SK-N-SH (cell line): ENCODE measurements around the gene SMPD4. TPM values are rescaled to one million over a fixed set of nuclear protein-coding genes. Genes with fewer than 3 reads are reported as not detected.
"Not testable (repeated sequence)": the region's sequence is repeated elsewhere in the genome, so short reads cannot be mapped to it uniquely, and the experiment has no call there.

Experiments
- CTCF ChIA-PET: fragments of 300-600, 350-600 bp; formaldehyde crosslinking; extraction: SDS; loops from one replicate; lab custom pipeline; 2021; lab: Yijun Ruan, JAX
- POLR2A ChIA-PET: fragments of 350-600 bp; sonication (Branson Sonifier 250); formaldehyde crosslinking; extraction: SDS; loops from one replicate; lab custom pipeline; 2020; ENCODE audit warnings: antibody characterized with exemption, inconsistent platforms; lab: Yijun Ruan, JAX
- DNase-seq: peaks from one replicate; pipeline ENCODE4 v3.0.0; 2012
- H2AFZ ChIP-seq: fragments of 200-600 bp; sonication (generic); 2 replicates; pipeline ENCODE4 v1.8.1; 2016; ENCODE audit warnings: antibody characterized with exemption, mild to moderate bottlenecking, low read depth
- H3F3A ChIP-seq: fragments of 200-600 bp; sonication (generic); replicated peaks from 2 replicates; pipeline ENCODE3; 2016; ENCODE audit warnings: antibody characterized with exemption, mild to moderate bottlenecking; ENCODE audit not compliant: insufficient read depth
- H3K27ac ChIP-seq, 2 experiments: fragments of 200-500 bp in 1 of 2; fragments of 200-600 bp in 1 of 2; sonication (Bioruptor generic) in 1 of 2; sonication (generic), shearing (Covaris generic) in 1 of 2; 2 replicates each; pipeline versions ENCODE4 v1.5.1 to v1.6.1; 2014 to 2016; ENCODE audit warnings: low read depth in 2 of 2, inconsistent platforms in 1 of 2, low read length in 1 of 2, mild to moderate bottlenecking in 1 of 2, mixed read lengths in 1 of 2
- H3K27me3 ChIP-seq: fragments of 200-600 bp; sonication (generic), shearing (Covaris generic); 2 replicates; pipeline ENCODE4 v1.6.1; 2016; ENCODE audit warnings: mixed run types; ENCODE audit not compliant: insufficient read depth
- H3K36me3 ChIP-seq, 2 experiments: fragments of 200-500 bp in 1 of 2; fragments of 200-600 bp in 1 of 2; sonication (Bioruptor generic) in 1 of 2; sonication (generic) in 1 of 2; replicated peaks in 1 of 2; 2 replicates each; pipeline versions ENCODE3 to v1.5.1; 2014 to 2016; ENCODE audit warnings: low read length in 1 of 2, mild to moderate bottlenecking in 1 of 2; ENCODE audit not compliant: insufficient read depth in 2 of 2, control insufficient read depth in 1 of 2
- H3K4me1 ChIP-seq, 2 experiments: fragments of 200-500 bp in 1 of 2; fragments of 200-600 bp in 1 of 2; sonication (Bioruptor generic) in 1 of 2; sonication (generic), shearing (Covaris generic) in 1 of 2; 2 replicates each; pipeline versions ENCODE4 v1.5.1 to v1.6.1; 2014 to 2016; ENCODE audit warnings: low read depth in 1 of 2, low read length in 1 of 2, mixed run types in 1 of 2; ENCODE audit not compliant: insufficient read depth in 2 of 2, control insufficient read depth in 1 of 2
- H3K4me2 ChIP-seq: fragments of 200-600 bp; sonication (generic), shearing (Covaris generic); 2 replicates; pipeline ENCODE4 v1.6.1; 2017; ENCODE audit warnings: mixed run types
- H3K4me3 ChIP-seq, 2 experiments: fragments of 200-500 bp in 1 of 2; fragments of 200-600 bp in 1 of 2; sonication (Bioruptor generic) in 1 of 2; sonication (generic), shearing (Covaris generic) in 1 of 2; 2 replicates each; pipeline versions ENCODE4 v1.5.1 to v1.8.1; 2014 to 2016; ENCODE audit warnings: low read depth in 2 of 2, inconsistent platforms in 1 of 2, low read length in 1 of 2, mild to moderate bottlenecking in 1 of 2, mixed read lengths in 1 of 2, moderate library complexity in 1 of 2
- H3K79me2 ChIP-seq: fragments of 200-600 bp; sonication (generic); 2 replicates; pipeline ENCODE4 v1.8.1; 2017; ENCODE audit warnings: mild to moderate bottlenecking; ENCODE audit not compliant: insufficient read depth
- H3K9ac ChIP-seq: fragments of 200-600 bp; sonication (generic); 2 replicates; pipeline ENCODE4 v1.6.1; 2017; ENCODE audit warnings: mixed run types
- H3K9me2 ChIP-seq: fragments of 200-600 bp; sonication (generic); 2 replicates; pipeline ENCODE4 v1.6.1; 2017; ENCODE audit warnings: mixed run types
- H3K9me3 ChIP-seq: fragments of 200-600 bp; sonication (generic); 2 replicates; pipeline ENCODE4 v1.6.1; 2017; ENCODE audit warnings: mixed run types, mild to moderate bottlenecking, moderate library complexity
- H4K20me1 ChIP-seq: fragments of 200-600 bp; sonication (generic); 2 replicates; pipeline ENCODE4 v1.6.1; 2017; ENCODE audit warnings: mild to moderate bottlenecking, mixed run types; ENCODE audit not compliant: insufficient read depth
- EZH2phosphoT487 ChIP-seq: fragments of 200-600 bp; sonication (generic); IDR thresholded peaks from 2 replicates; pipeline ENCODE4 v1.6.1; 2017; ENCODE audit warnings: low read depth, mixed run types, mild to moderate bottlenecking, antibody characterized with exemption, moderate library complexity, borderline replicate concordance
- FOSL2 ChIP-seq: IDR thresholded peaks from 2 replicates; pipeline ENCODE4 v1.4.0; 2012; ENCODE audit warnings: low read depth, mild to moderate bottlenecking, moderate library complexity, borderline replicate concordance
- FOXJ3 ChIP-seq: sonication (generic); formaldehyde crosslinking; IDR thresholded peaks from 2 replicates; pipeline ENCODE4 v1.5.1; 2020; ENCODE audit warnings: mild to moderate bottlenecking, missing genetic modification reagents
- GABPA ChIP-seq: IDR thresholded peaks from 2 replicates; pipeline ENCODE4 v1.4.0; 2012; ENCODE audit warnings: low read depth, mild to moderate bottlenecking
- GATA2 ChIP-seq: sonication (generic); formaldehyde crosslinking; IDR thresholded peaks from 2 replicates; pipeline ENCODE4 v1.5.0; 2020; ENCODE audit warnings: mild to moderate bottlenecking, missing genetic modification reagents
- JUND ChIP-seq: IDR thresholded peaks from 2 replicates; pipeline ENCODE4 v1.4.0; 2012
- MEF2A ChIP-seq: IDR thresholded peaks from 2 replicates; pipeline ENCODE4 v1.4.0; 2012; ENCODE audit warnings: low read depth, borderline replicate concordance
- NFIC ChIP-seq: IDR thresholded peaks from 2 replicates; pipeline ENCODE4 v1.4.0; 2012; ENCODE audit warnings: borderline replicate concordance
- NRF1 ChIP-seq: IDR thresholded peaks from 2 replicates; pipeline ENCODE4 v1.6.1; 2012; ENCODE audit warnings: low read depth, mild to moderate bottlenecking, low read length
- POLR2AphosphoS5 ChIP-seq: IDR thresholded peaks from 2 replicates; pipeline ENCODE4 v1.6.1; 2012; ENCODE audit warnings: low read depth, low read length
- SIN3A ChIP-seq: IDR thresholded peaks from 2 replicates; pipeline ENCODE4 v1.6.1; 2012; ENCODE audit warnings: low read depth, mild to moderate bottlenecking, low read length, moderate library complexity, borderline replicate concordance
- TAF1 ChIP-seq: IDR thresholded peaks from 2 replicates; pipeline ENCODE4 v1.6.1; 2012; ENCODE audit warnings: low read depth, mild to moderate bottlenecking, low read length, moderate library complexity, borderline replicate concordance
- TCF12 ChIP-seq: IDR thresholded peaks from 2 replicates; pipeline ENCODE4 v1.4.0; 2012
- YY1 ChIP-seq: IDR thresholded peaks from 2 replicates; pipeline ENCODE4 v1.4.0; 2012; ENCODE audit warnings: low read depth, mild to moderate bottlenecking
- WGBS: methylation state at CpG from one replicate; pipeline ENCODE4 v1.1.6; 2017; ENCODE audit warnings: low lambda C conversion rate; 5-methylcytosine and 5-hydroxymethylcytosine counted together
- polyA plus RNA-seq, 3 experiments: library from polyadenylated mRNA; depleted of rRNA; stranded (reverse); fragments of >200 nt; gene quantifications; 2 replicates each; pipeline ENCODE4 v1.2.3, GENCODE V29; 2012
- TF ChIP-seq, protein P1 (sequence below): IDR thresholded peaks from 2 replicates; pipeline ENCODE4 v1.6.1; 2012; ENCODE audit warnings: mild to moderate bottlenecking, low read depth, low read length, moderate library complexity
- TF ChIP-seq, protein P2 (sequence below): IDR thresholded peaks from 2 replicates; pipeline ENCODE4 v1.4.0; 2012; ENCODE audit warnings: low read depth, borderline replicate concordance
- TF ChIP-seq, protein P3 (sequence below): fragments of 150-350 bp; IDR thresholded peaks from 2 replicates; pipeline ENCODE4 v1.6.1; 2017; ENCODE audit warnings: antibody characterized with exemption, low read length, low read depth, borderline replicate concordance
- TF ChIP-seq, protein P4 (sequence below): fragments of 200-600 bp; sonication (generic); IDR thresholded peaks from 2 replicates; pipeline ENCODE4 v1.6.1; 2017; ENCODE audit warnings: antibody characterized with exemption, mild to moderate bottlenecking, moderate library complexity

Gene SMPD4
- polyA plus RNA-seq, 1 of the 3 experiments (the other 2 are of a cell fraction): 43.0 TPM

DNA sequence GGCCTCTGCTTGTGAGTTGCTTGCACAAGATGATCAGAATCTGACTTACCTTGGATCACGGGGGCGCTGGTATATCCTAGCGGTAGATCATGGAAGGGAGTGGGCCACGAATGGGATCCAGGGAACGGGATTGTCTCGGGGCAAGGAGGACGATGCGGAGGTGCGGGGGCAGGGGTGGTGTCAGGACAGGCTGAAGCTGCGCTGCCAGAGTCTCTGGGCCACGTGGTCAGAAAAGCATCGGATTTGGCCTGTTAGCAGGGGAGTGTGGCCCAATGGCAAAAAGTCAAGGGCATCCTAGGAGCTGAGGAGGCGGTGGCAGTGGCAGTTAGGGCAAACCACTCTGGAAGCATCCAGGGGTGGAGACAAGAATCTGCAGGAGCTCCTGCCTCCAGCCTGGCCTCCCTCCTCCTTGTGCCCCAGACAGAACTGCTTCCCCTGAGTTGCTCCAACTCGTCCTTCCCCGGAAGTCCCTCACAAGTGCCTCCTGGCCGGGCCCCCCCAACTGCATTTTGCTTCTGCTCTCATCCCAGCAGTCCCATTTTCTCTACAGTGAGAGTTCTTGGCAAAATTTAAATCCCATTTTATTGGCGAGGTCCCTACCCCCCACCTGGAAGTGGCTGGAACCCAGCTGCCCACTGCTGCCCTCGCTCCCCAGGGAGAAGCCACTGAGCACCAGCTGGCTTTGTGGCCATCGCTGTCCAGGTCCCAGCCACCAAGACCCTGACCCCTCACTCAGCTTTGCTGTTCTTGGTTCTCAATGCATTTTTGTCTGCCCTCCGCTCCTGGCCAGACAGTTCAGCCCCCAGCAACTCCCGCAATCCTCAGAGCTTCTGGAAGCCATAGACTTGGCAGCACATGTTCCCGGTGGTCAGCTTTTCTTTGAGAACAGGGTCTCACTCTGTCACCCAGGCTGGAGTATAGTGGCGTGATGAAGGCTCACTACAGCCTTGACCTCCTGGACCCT is 30.9 kb downstream of the SMPD4 start:
- DNase-seq: no peak
- H2AFZ ChIP-seq: no peak overlapping the region
- no peak overlapping the region for H3K9ac ChIP-seq
- H3K79me2 ChIP-seq: no peaks in the 10 kb centered on the region
- no peaks in the 10 kb centered on the region for H3F3A ChIP-seq
- no peak overlapping the region for H3K4me2 ChIP-seq
- 96% methylated on average over 23 of the region's 23 CpGs for WGBS
- no peak overlapping the region for H3K4me3 ChIP-seq
- ChIA-PET CTCF (no interaction called here), POLR2A (no interaction called here)
- H4K20me1 ChIP-seq: no peaks in the 10 kb centered on the region
- H3K36me3 ChIP-seq: peaks cover 0 to 24% of the 10 kb centered on the region in 2 experiments
- H3K9me2 ChIP-seq: no peaks in the 10 kb centered on the region
- H3K27ac ChIP-seq: no peak overlapping the region
- H3K27me3 ChIP-seq: no peaks in the 10 kb centered on the region
- H3K4me1 ChIP-seq: peaks cover 0 to under 1% of the 10 kb centered on the region in 2 experiments; a peak in 1 of 4 replicates
- no peaks in the 10 kb centered on the region for H3K9me3 ChIP-seq
- TF ChIP-seq FOSL2: no peak
- no peak for TF ChIP-seq FOXJ3
- TF ChIP-seq JUND: no peak
- TF ChIP-seq, protein P1, sequence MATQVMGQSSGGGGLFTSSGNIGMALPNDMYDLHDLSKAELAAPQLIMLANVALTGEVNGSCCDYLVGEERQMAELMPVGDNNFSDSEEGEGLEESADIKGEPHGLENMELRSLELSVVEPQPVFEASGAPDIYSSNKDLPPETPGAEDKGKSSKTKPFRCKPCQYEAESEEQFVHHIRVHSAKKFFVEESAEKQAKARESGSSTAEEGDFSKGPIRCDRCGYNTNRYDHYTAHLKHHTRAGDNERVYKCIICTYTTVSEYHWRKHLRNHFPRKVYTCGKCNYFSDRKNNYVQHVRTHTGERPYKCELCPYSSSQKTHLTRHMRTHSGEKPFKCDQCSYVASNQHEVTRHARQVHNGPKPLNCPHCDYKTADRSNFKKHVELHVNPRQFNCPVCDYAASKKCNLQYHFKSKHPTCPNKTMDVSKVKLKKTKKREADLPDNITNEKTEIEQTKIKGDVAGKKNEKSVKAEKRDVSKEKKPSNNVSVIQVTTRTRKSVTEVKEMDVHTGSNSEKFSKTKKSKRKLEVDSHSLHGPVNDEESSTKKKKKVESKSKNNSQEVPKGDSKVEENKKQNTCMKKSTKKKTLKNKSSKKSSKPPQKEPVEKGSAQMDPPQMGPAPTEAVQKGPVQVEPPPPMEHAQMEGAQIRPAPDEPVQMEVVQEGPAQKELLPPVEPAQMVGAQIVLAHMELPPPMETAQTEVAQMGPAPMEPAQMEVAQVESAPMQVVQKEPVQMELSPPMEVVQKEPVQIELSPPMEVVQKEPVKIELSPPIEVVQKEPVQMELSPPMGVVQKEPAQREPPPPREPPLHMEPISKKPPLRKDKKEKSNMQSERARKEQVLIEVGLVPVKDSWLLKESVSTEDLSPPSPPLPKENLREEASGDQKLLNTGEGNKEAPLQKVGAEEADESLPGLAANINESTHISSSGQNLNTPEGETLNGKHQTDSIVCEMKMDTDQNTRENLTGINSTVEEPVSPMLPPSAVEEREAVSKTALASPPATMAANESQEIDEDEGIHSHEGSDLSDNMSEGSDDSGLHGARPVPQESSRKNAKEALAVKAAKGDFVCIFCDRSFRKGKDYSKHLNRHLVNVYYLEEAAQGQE: no peak
- TF ChIP-seq, protein P2, sequence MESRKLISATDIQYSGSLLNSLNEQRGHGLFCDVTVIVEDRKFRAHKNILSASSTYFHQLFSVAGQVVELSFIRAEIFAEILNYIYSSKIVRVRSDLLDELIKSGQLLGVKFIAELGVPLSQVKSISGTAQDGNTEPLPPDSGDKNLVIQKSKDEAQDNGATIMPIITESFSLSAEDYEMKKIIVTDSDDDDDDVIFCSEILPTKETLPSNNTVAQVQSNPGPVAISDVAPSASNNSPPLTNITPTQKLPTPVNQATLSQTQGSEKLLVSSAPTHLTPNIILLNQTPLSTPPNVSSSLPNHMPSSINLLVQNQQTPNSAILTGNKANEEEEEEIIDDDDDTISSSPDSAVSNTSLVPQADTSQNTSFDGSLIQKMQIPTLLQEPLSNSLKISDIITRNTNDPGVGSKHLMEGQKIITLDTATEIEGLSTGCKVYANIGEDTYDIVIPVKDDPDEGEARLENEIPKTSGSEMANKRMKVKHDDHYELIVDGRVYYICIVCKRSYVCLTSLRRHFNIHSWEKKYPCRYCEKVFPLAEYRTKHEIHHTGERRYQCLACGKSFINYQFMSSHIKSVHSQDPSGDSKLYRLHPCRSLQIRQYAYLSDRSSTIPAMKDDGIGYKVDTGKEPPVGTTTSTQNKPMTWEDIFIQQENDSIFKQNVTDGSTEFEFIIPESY: no peak
- no peak for TF ChIP-seq YY1
- TF ChIP-seq, protein P3, sequence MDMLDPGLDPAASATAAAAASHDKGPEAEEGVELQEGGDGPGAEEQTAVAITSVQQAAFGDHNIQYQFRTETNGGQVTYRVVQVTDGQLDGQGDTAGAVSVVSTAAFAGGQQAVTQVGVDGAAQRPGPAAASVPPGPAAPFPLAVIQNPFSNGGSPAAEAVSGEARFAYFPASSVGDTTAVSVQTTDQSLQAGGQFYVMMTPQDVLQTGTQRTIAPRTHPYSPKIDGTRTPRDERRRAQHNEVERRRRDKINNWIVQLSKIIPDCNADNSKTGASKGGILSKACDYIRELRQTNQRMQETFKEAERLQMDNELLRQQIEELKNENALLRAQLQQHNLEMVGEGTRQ: no peak
- TF ChIP-seq TAF1: no peak
- TF ChIP-seq NRF1: no peak
- TF ChIP-seq EZH2phosphoT487: no peak
- TF ChIP-seq SIN3A: no peak
- TF ChIP-seq, protein P4, sequence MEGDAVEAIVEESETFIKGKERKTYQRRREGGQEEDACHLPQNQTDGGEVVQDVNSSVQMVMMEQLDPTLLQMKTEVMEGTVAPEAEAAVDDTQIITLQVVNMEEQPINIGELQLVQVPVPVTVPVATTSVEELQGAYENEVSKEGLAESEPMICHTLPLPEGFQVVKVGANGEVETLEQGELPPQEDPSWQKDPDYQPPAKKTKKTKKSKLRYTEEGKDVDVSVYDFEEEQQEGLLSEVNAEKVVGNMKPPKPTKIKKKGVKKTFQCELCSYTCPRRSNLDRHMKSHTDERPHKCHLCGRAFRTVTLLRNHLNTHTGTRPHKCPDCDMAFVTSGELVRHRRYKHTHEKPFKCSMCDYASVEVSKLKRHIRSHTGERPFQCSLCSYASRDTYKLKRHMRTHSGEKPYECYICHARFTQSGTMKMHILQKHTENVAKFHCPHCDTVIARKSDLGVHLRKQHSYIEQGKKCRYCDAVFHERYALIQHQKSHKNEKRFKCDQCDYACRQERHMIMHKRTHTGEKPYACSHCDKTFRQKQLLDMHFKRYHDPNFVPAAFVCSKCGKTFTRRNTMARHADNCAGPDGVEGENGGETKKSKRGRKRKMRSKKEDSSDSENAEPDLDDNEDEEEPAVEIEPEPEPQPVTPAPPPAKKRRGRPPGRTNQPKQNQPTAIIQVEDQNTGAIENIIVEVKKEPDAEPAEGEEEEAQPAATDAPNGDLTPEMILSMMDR: no peak
- TF ChIP-seq TCF12: no peak
- no peak for TF ChIP-seq GATA2 (CRISPR knock-in tag)
- TF ChIP-seq GABPA: no peak
- no peak for TF ChIP-seq POLR2AphosphoS5
- no peak for TF ChIP-seq MEF2A
- TF ChIP-seq NFIC: no peak

DNA sequence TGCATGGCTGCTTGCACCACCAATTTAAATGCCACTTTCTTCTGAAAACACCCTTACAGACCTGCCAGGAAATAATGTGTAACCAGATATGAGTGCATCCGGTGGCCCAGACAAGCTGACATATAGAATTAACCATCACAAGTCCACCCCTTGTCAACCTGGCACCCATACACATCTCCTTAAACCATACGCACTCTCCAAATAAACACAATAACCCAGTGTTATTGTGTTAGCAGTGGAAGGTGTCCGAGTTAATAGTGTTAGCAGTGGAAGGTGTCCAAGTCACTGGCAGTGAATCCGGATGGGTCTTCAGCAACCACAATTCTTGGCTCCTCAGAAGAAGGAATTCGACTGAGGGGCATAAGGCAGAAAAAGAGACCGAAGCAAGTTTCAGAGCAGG is 32.9 kb downstream of the SMPD4 start:
- H3F3A ChIP-seq, CTCF ChIA-PET: not testable (repeated sequence)

More for the DNA sequence above, 32.9 kb downstream of the SMPD4 start:
- H2AFZ ChIP-seq, H3K4me2 ChIP-seq, H4K20me1 ChIP-seq, H3K4me3 ChIP-seq, H3K27me3 ChIP-seq, H3K9me3 ChIP-seq, H3K9ac ChIP-seq, H3K9me2 ChIP-seq, POLR2A ChIA-PET, H3K79me2 ChIP-seq, H3K27ac ChIP-seq, H3K4me1 ChIP-seq, DNase-seq: not testable (repeated sequence)
- H3K36me3 ChIP-seq: peaks cover 0 to 12% of the 10 kb centered on the region in 2 experiments
- WGBS: 87% methylated on average over 5 of the region's 6 CpGs
